ENCODE data around the gene ZEB1.

DNA sequence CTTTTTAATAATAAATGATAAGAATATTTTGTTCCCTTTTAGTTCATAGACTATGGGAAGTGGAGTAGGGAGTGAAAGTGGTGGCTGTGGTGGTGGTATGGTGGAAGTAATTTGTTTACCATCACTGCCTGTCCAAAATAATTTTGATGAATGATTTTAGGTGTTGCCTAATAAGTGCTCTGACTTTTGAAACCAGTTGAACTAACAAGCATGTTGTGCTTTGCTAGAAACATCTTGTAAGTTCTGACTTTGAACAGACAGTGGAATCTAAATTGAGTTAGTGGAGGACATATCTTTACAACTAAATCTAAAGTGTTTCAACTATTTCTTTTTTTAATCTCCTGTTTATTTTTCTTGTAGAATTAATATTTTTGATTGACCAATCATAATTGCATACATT, 49.7 kb downstream of the ZEB1 start:
- TF ChIP-seq MAFK (IDR thresholded peaks at IDR 0.05; ENCODE audit: low read depth, low read length) (no peak), POLR2A (IDR thresholded peaks at IDR 0.05; ENCODE audit: low read depth, low read length) (no peak), CEBPB (IDR thresholded peaks at IDR 0.05; ENCODE audit: low read depth, low read length) (peak; percentile 24; the same call in 1 of the 2 replicates), RFX5 (IDR thresholded peaks at IDR 0.05; ENCODE audit: low read depth, low read length) (no peak), NFE2L2 (IDR thresholded peaks at IDR 0.05; ENCODE audit: low read depth, low read length) (no peak), RAD21 (IDR thresholded peaks at IDR 0.05; ENCODE audit: low read length) (no peak), MXI1 (IDR thresholded peaks at IDR 0.05; ENCODE audit: borderline replicate concordance, low read depth, low read length) (no peak), SMC3 (IDR thresholded peaks at IDR 0.05; ENCODE audit: low read depth, low read length) (no peak)
- TF ChIP-seq, protein P1, sequence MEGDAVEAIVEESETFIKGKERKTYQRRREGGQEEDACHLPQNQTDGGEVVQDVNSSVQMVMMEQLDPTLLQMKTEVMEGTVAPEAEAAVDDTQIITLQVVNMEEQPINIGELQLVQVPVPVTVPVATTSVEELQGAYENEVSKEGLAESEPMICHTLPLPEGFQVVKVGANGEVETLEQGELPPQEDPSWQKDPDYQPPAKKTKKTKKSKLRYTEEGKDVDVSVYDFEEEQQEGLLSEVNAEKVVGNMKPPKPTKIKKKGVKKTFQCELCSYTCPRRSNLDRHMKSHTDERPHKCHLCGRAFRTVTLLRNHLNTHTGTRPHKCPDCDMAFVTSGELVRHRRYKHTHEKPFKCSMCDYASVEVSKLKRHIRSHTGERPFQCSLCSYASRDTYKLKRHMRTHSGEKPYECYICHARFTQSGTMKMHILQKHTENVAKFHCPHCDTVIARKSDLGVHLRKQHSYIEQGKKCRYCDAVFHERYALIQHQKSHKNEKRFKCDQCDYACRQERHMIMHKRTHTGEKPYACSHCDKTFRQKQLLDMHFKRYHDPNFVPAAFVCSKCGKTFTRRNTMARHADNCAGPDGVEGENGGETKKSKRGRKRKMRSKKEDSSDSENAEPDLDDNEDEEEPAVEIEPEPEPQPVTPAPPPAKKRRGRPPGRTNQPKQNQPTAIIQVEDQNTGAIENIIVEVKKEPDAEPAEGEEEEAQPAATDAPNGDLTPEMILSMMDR (conservative IDR thresholded peaks at IDR 0.05; ENCODE audit: low read depth, low read length), result no peak
- TF ChIP-seq, protein P2, sequence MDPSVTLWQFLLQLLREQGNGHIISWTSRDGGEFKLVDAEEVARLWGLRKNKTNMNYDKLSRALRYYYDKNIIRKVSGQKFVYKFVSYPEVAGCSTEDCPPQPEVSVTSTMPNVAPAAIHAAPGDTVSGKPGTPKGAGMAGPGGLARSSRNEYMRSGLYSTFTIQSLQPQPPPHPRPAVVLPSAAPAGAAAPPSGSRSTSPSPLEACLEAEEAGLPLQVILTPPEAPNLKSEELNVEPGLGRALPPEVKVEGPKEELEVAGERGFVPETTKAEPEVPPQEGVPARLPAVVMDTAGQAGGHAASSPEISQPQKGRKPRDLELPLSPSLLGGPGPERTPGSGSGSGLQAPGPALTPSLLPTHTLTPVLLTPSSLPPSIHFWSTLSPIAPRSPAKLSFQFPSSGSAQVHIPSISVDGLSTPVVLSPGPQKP (IDR thresholded peaks at IDR 0.05; ENCODE audit: borderline replicate concordance, low read depth, low read length), result no peak
- TF ChIP-seq, protein P3, sequence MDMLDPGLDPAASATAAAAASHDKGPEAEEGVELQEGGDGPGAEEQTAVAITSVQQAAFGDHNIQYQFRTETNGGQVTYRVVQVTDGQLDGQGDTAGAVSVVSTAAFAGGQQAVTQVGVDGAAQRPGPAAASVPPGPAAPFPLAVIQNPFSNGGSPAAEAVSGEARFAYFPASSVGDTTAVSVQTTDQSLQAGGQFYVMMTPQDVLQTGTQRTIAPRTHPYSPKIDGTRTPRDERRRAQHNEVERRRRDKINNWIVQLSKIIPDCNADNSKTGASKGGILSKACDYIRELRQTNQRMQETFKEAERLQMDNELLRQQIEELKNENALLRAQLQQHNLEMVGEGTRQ (IDR thresholded peaks at IDR 0.05; ENCODE audit: low read depth, low read length), result no peak
